ENCODE measurements around the gene ATP5F1B.
A peak's percentile ranks its signal among the peaks of the same experiment; 100 is the strongest.

ATP5F1B gene

DNA sequence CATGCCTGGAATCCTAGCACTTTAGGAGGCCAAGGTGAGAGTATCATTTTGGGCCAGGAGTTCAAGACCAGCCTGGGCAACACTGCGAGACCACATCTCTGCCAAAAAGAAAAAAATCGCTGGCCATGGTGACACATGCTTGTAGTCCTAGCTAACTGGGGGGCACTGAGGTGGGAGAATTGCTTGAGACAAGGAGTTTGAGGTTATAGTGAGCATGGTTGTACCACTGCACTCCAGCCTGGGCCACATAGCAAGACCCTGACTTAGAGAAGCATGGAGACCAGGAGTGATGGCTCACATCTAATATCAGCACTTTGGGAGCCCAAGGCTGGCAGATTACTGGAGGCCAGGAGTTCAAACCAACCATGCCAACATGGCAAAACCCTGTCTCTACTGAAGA lies 33.1 kb upstream of the ATP5F1B start:
- TF ChIP-seq, protein P1, sequence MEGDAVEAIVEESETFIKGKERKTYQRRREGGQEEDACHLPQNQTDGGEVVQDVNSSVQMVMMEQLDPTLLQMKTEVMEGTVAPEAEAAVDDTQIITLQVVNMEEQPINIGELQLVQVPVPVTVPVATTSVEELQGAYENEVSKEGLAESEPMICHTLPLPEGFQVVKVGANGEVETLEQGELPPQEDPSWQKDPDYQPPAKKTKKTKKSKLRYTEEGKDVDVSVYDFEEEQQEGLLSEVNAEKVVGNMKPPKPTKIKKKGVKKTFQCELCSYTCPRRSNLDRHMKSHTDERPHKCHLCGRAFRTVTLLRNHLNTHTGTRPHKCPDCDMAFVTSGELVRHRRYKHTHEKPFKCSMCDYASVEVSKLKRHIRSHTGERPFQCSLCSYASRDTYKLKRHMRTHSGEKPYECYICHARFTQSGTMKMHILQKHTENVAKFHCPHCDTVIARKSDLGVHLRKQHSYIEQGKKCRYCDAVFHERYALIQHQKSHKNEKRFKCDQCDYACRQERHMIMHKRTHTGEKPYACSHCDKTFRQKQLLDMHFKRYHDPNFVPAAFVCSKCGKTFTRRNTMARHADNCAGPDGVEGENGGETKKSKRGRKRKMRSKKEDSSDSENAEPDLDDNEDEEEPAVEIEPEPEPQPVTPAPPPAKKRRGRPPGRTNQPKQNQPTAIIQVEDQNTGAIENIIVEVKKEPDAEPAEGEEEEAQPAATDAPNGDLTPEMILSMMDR (conservative IDR thresholded peaks at IDR 0.05; ENCODE audit: low read depth, low read length) = no peak
- Histone ChIP-seq H3K27ac (peak overlapping the region; percentile 25; the same call in 1 of the 2 replicates), H3K36me3 (ENCODE audit: insufficient read depth) (peaks cover 52% of the 10 kb centered on the region), H3K4me3 (IDR thresholded peaks at IDR 0.05; ENCODE audit: insufficient read depth, low read depth, low read length) (no peak overlapping the region), H4K20me1 (ENCODE audit: insufficient read depth) (peaks cover 87% of the 10 kb centered on the region), H3K4me2 (peak overlapping the region; percentile 24), H3K4me1 (ENCODE audit: low read depth, poor library complexity, severe bottlenecking) (peaks cover 91% of the 10 kb centered on the region), H3K9ac (no peak overlapping the region), H2AFZ (ENCODE audit: low read depth) (no peak overlapping the region), H3K79me2 (ENCODE audit: insufficient read depth, low read depth) (peaks cover 100% of the 10 kb centered on the region), H3K27me3 (ENCODE audit: insufficient read depth, low read depth) (no peaks in the 10 kb centered on the region)

DNA sequence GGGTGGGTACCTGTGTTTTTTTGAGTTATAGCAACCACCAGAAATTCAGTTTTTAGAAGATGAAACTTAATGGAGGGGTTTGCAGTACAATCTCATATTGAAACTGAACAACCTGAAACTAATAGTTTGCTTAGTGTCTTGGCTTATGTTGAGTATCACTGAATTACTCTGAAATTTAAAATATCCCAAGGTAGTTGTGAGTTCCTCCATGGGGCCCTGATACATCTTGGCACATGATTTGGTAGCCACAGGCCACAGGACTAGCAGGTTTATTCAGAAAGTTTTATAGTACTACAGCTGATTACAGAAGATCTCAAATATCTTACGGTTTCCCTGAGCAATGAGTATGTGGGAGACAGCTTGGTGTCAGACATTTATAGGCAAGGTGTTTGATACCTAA lies 31.9 kb upstream of the ATP5F1B start:
- Histone ChIP-seq H3K36me3 (ENCODE audit: insufficient read depth) (peaks cover 55% of the 10 kb centered on the region), H3K27ac (peak overlapping the region; percentile 25; the same call in 1 of the 2 replicates), H3K4me2 (peak overlapping the region; percentile 24; the same call in 1 of the 2 replicates), H3K9ac (no peak overlapping the region), H3K79me2 (ENCODE audit: insufficient read depth, low read depth) (peaks cover 100% of the 10 kb centered on the region), H3K4me3 (IDR thresholded peaks at IDR 0.05; ENCODE audit: insufficient read depth, low read depth, low read length) (no peak overlapping the region), H3K27me3 (ENCODE audit: insufficient read depth, low read depth) (no peaks in the 10 kb centered on the region), H4K20me1 (ENCODE audit: insufficient read depth) (peaks cover 92% of the 10 kb centered on the region), H3K4me1 (ENCODE audit: low read depth, poor library complexity, severe bottlenecking) (peaks cover 92% of the 10 kb centered on the region), H2AFZ (ENCODE audit: low read depth) (no peak overlapping the region)
- TF ChIP-seq, protein P1 (conservative IDR thresholded peaks at IDR 0.05; ENCODE audit: low read depth, low read length) = no peak

DNA sequence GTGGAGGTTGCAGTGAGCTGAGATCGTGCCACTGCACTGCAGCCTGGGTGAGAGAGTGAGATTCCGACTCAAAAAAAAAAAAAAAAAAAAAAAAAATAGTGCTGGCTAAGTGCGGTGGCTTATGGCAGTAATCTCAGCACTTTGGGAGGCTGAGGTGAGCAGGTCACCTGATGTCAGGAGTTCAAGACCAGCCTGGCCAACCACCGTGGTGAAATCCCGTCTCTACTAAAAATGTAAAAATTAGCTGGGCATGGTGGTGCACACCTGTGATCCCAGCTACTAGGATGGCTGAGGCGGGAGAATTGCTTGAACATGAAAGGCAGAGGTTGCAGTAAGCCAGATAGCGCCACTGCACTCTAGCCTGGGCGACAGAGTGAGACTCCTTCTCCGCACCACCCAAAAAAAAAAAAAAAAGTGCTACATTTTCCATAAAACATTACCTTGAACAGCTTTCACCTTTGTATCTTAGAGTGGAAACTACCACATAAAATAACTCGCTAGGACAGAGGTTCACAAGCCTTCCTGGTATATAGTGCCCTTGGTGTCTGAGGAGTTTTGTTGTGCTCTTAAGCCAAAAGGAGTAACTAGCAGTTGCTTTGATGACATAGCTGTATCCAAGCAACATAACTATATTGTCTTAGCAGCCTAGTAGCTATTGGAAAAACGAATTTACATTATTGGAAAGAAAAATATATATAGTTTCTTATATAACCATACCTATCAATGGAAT lies 31.2 kb upstream of the ATP5F1B start:
- H3K79me2 ChIP-seq (ENCODE audit: insufficient read depth, low read depth) = peaks cover 100% of the 10 kb centered on the region
- peaks cover 92% of the 10 kb centered on the region for H4K20me1 ChIP-seq (ENCODE audit: insufficient read depth)
- H3K4me2 ChIP-seq = peak overlapping the region; percentile 24; the same call in 1 of the 2 replicates
- H3K27ac ChIP-seq = peak overlapping the region; percentile 25; the same call in 1 of the 2 replicates
- peaks cover 57% of the 10 kb centered on the region for H3K36me3 ChIP-seq (ENCODE audit: insufficient read depth)
- H3K4me3 ChIP-seq (IDR thresholded peaks at IDR 0.05; ENCODE audit: insufficient read depth, low read depth, low read length) = no peak overlapping the region
- H2AFZ ChIP-seq (ENCODE audit: low read depth) = no peak overlapping the region
- H3K4me1 ChIP-seq (ENCODE audit: low read depth, poor library complexity, severe bottlenecking) = peaks cover 92% of the 10 kb centered on the region
- H3K27me3 ChIP-seq (ENCODE audit: insufficient read depth, low read depth) = no peaks in the 10 kb centered on the region
- no peak overlapping the region for H3K9ac ChIP-seq
- TF ChIP-seq, protein P1 (conservative IDR thresholded peaks at IDR 0.05; ENCODE audit: low read depth, low read length) = no peak

DNA sequence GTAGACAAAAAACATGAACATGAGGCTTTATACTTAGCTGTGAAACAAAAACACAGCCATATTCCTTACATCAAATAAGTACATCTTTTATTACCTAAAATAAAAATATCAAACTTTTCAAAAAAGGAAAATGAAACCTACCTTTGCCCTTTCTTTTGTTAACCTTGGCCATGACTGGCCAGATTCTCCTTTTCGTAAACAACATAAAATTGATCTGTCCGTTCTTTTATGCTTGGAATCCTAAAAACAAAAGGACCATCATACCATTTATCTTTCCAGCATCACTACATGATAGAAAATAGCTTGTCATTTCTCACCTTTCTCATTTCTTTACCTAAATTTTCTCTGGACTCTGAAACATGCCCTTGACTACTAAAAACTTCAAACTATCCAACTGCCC lies 25.8 kb upstream of the ATP5F1B start:
- H3K27ac ChIP-seq = peak overlapping the region; percentile 4; the same call in 1 of the 2 replicates
- no peaks in the 10 kb centered on the region for H3K27me3 ChIP-seq (ENCODE audit: insufficient read depth, low read depth)
- peaks cover 70% of the 10 kb centered on the region for H3K4me1 ChIP-seq (ENCODE audit: low read depth, poor library complexity, severe bottlenecking)
- no peak overlapping the region for H2AFZ ChIP-seq (ENCODE audit: low read depth)
- H3K79me2 ChIP-seq (ENCODE audit: insufficient read depth, low read depth) = peaks cover 100% of the 10 kb centered on the region
- peaks cover 79% of the 10 kb centered on the region for H4K20me1 ChIP-seq (ENCODE audit: insufficient read depth)
- H3K4me3 ChIP-seq (IDR thresholded peaks at IDR 0.05; ENCODE audit: insufficient read depth, low read depth, low read length) = no peak overlapping the region
- no peak overlapping the region for H3K4me2 ChIP-seq
- no peak overlapping the region for H3K9ac ChIP-seq
- TF ChIP-seq, protein P1 (conservative IDR thresholded peaks at IDR 0.05; ENCODE audit: low read depth, low read length) = no peak
- peaks cover 60% of the 10 kb centered on the region; the same call in 1 of the 2 replicates for H3K36me3 ChIP-seq (ENCODE audit: insufficient read depth)
